ENCODE measurements around the gene KLF4. TPM values are rescaled to one million over a fixed set of nuclear protein-coding genes. Genes with fewer than 3 reads are reported as not detected.

KLF4 gene
- polyA plus RNA-seq, 1 of the 3 experiments (the other 2 are of a cell fraction), result 7.2 TPM

GRCh38 chr9:107435415-107435814 lies 54.2 kb downstream of the KLF4 start (continued):
- TF ChIP-seq MAX (IDR thresholded peaks at IDR 0.05; ENCODE audit: low read depth) (no peak), USF1 (IDR thresholded peaks at IDR 0.05; ENCODE audit: borderline replicate concordance, low read depth) (no peak)

Small RNA genes lying within 50 kb of the gene (small RNA-seq; reads per million reads assigned to genes)
- gene HMGN2P32 (0 reads per million in 7 experiments), gene RNU6-492P (0 reads per million in 7 experiments)

Other genes starting within 250 kb of the KLF4 start
- gene RAD23B, start 206.5 kb downstream of the KLF4 start, polyA plus RNA-seq (2012; rRNA removed), result 62.9 and 80.7 TPM in 2 replicates